GM21737 (cell line): ENCODE data around the gene DTNBP1.

Source experiments
- ATAC-seq: cut with Tn5 transposase; IDR thresholded peaks from one replicate; pipeline ENCODE4 v1.9.1; 2021; ENCODE audit warnings: mild to moderate bottlenecking, moderate library complexity; ENCODE audit not compliant: unreplicated experiment

The DTNBP1 gene

DNA sequence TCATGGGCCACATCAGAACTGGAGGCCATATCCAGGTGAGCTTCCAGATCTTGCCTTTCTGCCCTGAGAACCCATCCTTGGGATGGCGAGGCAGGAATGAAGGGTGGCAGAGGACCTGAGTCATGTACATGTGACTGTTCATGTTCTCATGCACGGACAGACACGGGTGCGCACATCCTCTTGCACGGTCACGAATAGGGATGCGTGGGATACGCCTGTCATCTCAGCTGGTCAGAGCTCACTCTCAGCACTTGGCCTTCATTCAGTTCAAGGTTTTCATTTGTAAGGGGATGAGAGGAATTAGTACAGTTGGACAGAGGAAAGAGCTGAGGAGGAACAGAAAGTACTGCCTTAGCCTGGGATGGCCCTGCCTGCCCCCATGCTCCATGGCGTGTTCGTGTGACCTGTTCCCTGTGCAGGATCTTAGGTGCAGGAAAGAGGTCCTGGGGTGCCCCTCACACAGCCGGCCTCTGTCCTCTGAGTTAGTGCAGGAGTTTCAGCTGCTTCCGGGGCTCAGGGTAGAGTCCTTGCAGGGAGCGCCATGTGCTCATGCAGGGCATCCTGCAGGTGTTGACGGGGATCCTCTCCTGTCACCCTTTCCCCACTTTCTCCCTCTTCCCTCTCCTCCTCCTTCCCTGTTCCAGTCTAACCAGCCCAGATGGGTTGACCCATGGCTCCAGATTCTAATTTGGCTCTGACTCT lies 173.4 kb downstream of the DTNBP1 start:
- no peak for ATAC-seq

DNA sequence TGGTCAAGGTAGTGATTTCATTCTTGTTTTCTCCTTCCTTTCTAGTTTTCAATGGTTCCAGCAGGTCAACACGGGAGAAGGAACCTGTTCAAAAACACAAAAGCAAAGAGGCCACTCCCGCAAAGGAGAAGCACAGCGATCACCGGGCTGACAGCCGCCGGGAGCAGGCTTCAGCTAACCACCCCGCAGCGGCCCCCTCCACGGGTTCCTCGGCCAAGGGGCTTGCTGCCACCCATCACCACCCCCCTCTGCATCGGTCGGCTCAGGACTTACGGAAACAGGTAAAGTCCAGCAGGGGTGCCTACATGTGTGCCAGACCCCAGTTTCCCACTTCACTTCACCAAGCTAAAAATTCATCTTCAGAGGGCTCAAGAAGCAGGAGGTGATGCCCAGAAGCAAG lies 175.6 kb downstream of the DTNBP1 start:
- no peak for ATAC-seq

DNA sequence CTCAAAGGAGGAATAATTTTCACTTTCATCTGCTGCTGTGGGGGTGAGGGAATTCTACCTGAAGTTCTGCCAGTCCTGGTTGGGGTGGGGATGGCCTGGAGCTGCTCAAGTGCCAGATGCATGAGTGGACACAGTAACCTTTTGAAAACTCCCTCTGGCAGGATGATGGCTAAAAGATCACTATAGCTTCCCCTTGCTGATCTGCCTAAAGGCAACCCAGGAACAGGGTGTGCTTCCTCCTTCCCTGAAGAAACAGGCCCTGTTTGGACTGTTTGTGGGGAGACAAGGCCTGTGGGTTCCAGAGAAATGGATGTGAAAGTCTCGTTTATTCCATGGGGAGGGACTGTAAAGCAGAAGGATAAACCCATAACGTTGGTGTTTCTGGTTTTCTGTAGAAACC lies 176.9 kb downstream of the DTNBP1 start:
- no peak for ATAC-seq

DNA sequence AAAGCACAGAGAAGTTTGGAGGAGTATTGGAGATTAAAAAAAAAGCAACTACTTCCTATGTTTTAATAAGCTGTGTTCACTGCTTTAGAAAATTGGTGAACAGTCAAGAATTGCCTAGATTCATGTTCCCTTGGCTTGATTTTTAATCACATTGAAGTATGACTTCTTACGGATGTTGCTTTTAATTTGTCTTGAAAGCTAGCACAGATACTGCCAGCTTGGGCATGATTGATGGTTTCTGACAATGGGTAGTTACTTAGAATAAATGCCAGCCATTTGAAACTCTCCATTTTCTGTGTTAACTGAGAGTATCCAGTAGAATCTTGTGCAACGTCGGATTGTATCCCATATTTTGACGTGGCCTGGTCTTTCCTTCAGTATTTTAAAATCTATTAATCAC lies 178.0 kb downstream of the DTNBP1 start:
- ATAC-seq = no peak

DNA sequence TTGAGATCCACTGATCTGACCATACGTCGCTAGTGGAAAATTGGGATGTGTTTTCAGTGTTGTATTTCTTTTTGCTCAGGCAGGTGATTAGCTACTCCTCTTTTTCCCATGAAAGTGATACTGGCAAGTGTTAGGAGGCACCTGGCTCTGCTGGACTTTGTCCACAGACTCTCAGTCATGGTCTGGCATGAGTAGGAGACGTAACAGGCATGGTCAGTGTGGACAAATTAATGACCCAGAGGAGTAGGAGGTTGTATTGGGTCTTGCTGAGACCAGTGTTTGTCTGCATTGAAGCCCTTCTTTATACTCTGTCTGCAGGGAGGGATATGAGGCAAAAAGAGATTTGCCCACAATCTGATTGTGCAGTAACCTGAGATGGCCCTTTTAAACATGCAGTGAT lies 178.7 kb downstream of the DTNBP1 start:
- no peak for ATAC-seq

DNA sequence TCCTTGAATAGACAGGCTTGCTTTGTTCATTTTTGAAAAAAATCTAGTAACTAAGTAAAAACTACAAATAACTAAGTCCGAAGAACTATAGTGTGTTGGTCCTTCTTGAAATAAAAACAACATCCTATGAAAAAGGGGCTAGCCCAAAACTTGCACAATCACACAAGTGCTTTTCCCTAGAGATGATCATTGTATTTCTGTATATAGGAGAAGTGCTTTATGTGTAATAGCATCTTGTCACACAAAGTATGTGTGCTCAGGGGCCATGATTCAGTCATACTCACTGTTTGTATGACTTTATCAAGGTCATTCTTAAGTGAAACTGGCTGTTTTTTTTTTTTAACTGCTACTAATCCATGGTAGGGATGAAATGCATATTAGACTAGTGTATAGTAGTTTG lies 179.8 kb downstream of the DTNBP1 start:
- no peak for ATAC-seq

DNA sequence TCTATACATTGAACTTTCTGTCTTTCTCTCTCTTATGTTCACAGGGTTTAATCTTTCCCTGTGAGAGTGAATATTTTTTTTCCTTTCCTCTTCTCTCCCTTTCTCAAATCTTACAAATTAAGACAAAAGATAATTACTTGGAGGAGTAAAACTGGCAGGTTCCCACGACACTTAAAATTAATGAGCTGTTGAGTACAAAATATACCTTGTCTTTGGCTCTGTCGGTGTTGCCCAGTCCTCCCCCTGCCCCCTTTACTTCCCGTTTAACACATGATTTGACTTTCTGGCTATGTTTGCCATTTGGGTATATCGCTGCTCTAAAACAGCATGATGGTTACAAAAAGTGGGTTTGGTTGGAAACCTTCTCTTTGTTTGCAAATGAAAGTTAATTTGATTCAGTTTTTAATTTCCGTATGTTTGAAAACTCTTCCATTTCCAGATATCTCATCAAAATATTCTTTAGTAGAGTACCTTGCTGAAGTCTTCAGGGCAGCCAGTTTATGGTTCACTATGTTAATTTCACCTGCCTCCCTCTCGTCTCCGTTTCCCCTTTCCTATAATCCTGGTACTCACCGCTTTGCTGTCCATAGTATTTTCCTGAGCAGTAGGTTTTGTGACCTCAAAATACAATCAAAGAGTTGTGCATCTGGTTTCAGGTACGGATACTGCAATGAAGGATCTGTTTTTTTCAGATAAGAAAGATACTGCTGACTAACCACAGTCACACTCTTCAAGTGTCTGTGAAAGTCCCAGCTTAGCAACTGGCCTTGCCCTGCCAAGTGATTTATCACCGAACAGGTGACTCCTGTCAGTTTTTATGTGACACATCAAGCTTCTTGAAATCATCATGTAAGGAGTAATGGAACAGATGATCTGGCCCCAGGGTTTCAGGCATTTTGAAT lies 181.2 kb downstream of the DTNBP1 start:
- no peak for ATAC-seq

DNA sequence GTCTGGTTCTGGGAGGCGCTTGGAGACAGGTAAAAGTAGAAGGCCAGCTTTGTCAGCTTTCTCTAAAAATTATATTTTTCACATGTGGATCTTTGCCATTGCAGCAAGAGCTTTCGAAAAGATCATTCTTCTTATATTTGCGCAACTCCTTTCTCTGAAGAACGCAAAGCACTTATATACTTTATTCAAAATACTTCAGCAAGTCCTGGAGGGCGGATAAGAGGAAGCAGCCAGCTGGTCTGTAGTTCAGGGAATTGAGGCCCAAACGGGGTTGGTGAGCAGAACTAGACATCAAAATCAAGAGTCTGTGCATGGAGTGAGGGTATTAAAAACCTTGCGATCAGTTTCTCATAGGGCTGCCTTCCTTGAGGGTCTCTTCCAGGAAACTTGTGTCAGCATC lies 182.3 kb downstream of the DTNBP1 start:
- ATAC-seq = no peak

DNA sequence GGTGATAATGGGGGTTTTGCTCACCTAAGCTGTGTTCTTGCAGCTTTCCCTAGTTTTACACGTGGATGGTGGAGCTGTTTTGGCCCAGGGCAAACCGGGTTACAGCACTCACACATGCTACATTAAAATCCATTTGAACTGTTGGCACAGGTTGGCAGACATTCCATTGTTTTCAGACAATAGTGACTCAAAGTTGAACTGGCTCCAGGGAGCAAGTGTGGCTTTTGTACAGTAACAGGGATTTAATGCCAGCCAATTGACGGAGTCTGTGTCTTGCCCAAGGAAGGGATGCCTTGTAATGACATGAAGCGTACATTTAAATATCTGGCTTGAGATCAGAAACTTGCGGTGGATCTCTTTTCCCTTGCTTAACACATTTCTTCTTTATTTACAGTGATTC lies 183.1 kb downstream of the DTNBP1 start:
- ATAC-seq = no peak

DNA sequence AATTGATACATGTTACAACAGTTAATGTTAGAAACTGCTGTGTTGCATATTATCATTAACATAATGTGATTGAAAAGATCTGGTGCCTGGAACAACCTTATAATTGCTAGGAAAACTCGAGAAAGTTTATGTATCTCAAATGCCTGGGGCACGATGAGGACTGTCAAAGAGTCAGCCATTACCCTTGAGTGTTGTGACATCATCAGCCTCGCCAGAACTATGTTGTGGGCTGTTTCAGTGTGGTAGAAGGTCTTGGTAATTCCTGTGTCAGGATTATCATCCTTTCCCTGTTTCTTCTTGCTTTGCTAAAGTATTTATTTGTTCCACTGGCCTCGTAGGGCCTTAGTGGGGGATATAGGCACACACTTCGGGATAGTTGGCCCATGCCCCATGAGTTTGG lies 185.1 kb downstream of the DTNBP1 start:
- no peak for ATAC-seq

DNA sequence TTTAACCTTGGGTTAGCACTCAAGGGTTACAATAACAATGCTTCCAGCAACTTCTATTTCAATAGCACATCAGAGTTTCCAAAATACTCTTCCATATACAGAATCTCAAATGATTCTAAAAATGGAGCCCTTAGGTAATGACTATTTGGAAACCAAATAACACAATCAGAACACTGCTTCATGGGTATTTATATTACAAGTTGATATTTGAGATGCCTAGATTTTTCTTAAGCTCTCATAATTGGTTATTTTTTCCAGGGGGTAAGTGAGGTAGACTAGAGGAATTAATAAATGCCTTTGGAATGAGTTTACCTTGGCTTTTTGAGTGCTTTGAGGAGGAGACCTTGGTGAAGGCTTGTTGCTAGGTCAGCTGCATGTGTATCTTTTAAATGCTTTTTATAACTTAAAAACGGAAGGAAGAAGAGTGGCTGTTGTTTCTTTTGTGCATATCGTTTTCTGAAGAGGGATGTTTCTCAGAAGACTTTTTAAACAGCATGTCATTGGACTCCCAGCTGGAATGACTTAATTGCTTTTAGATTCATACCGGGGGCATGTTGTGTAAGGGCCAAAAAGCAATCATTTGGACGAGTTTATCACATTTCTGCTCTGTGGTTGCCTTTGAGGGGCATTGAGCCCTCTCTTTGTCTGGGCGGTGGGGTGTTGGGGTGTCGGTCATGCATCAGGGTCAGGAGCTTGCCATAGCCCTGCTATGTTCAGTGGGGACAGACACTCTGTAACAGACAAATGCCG lies 186.0 kb downstream of the DTNBP1 start:
- no peak for ATAC-seq

DNA sequence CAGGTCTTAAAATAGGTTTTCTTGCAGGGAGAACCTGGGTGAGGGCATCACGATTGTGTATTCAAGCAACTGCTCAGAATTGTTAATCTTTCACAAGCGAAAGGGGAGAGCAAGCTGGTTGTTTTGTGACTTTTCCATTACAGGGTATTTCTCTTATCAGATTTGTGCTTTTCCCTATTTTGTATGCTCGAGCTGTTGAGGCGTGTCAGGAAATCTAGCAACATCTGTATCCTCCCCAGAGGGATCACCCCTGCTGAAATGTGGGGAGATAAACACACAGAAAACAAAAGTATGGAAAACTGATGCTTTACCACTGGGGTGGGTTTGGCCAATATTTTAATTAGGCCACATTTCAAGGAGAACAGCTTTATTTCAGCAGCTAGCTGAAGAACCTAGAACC lies 187.0 kb downstream of the DTNBP1 start:
- ATAC-seq = no peak

DNA sequence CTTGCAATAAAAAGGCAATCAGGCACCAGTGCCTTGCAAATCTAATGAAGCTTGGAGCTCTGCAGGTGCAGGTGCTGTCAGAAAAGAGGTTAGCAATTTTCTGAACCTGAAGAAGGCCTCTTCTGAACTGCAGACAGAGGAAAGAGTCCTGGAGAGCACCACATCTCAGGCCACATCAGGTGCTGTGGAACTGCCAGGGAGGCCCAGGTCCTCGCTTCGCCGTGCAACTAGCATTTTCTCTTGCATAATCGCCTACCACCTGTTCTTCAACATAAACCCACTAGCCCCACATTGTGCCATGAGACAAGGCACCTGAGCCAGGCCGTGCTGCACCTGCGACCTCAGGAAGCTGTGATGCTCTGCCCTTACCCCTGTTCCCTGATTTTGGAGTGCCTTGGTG lies 187.6 kb downstream of the DTNBP1 start:
- no peak for ATAC-seq

DNA sequence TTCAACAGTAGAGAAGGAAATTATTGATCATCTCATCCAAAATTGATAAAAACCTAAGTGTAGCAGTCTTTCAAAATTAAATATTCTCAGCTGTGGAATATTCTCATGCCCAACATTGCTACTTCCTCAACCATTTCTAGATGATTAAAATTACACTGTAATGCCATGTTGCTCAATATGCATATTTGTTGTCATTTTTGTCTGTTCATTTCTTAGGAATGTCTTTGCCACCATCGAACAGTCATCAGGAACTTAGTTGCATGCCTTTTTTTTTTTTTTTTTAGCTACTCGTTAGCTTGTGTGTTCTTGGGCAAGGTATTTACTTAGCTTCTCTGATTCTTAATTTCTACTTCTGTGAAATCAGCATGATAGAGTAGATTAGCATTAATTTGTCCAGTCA lies 188.6 kb downstream of the DTNBP1 start:
- no peak for ATAC-seq

DNA sequence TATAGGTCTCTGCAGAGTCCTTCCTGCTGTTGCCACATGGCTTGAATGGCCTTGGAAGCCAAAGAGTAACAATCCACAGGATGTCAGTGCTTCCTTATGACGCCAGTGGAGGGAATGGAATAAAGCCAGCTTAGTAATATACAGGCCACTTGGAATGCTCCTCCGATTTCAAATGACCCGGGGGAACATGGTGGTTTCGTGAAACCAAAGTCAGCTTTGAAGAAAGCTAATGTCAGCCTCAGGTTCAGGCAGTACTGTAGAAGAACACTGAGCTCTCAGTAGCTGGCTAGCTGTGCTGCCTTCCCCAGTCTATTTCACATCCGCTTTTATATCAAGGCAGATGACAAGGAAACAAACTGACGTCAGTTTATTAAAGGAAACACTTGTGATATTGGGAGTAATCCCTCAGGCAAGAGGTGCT lies 189.1 kb downstream of the DTNBP1 start:
- ATAC-seq = no peak

DNA sequence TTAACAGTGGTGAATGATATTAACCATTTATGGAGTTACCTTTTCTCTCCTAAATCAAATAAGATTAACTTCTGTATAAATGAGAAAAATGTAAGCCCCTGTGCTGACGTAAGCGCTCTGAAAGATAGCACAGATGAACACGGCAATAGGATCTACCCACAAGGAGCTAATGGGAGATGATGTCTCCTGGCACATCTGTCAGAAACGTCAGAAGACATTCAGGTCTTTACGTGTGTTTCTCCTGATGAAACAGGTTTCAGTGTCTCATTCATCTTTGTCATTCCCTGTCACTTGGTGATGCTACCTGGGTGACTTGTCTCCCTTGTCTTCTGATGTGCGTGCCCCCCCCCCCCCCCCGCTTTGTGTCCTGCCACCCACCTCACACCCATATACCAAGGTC lies 189.7 kb downstream of the DTNBP1 start:
- ATAC-seq = no peak
